ENCODE measurements around the gene GPRC5B.

Gene GPRC5B

GRCh38 chr16:19884611-19885450, at the start of gene GPRC5B:
Gene GPRC5B, minus strand, starts transcription at chr16:19884848. Its CDS starts 12,003 bp downstream, at chr16:19872845.
- DNase-seq (ENCODE audit: low read depth, low spot score): peak; percentile 80

GRCh38 chr16:19933740-19934139, 49.1 kb upstream of the GPRC5B start:
- DNase-seq (ENCODE audit: low read depth, low spot score): no peak

- DNase-seq (ENCODE audit: low read depth, low spot score): no peak
Measured at GRCh38 chr16:19929062-19929511, 44.4 kb upstream of the GPRC5B start.

GRCh38 chr16:19928432-19928831, 43.8 kb upstream of the GPRC5B start:
- DNase-seq (ENCODE audit: low read depth, low spot score): no peak

GRCh38 chr16:19926449-19927390, 42.1 kb upstream of the GPRC5B start:
- peak; percentile 78 for DNase-seq (ENCODE audit: low read depth, low spot score)

GRCh38 chr16:19923396-19923795, 38.7 kb upstream of the GPRC5B start:
- DNase-seq (ENCODE audit: low read depth, low spot score): no peak

- DNase-seq (ENCODE audit: low read depth, low spot score): no peak
Measured at GRCh38 chr16:19919142-19919541, 34.5 kb upstream of the GPRC5B start.

- no peak for DNase-seq (ENCODE audit: low read depth, low spot score)
Measured at GRCh38 chr16:19916064-19916463, 31.4 kb upstream of the GPRC5B start.

GRCh38 chr16:19914877-19915276, 30.2 kb upstream of the GPRC5B start:
- DNase-seq (ENCODE audit: low read depth, low spot score): no peak

- DNase-seq (ENCODE audit: low read depth, low spot score): peak; percentile 5
Measured at GRCh38 chr16:19913340-19913645, 28.6 kb upstream of the GPRC5B start.

GRCh38 chr16:19912455-19913339, 28.0 kb upstream of the GPRC5B start:
- peak; percentile 21 for DNase-seq (ENCODE audit: low read depth, low spot score)

- no peak for DNase-seq (ENCODE audit: low read depth, low spot score)
Measured at GRCh38 chr16:19911747-19912454, 27.3 kb upstream of the GPRC5B start.

- no peak for DNase-seq (ENCODE audit: low read depth, low spot score)
Measured at GRCh38 chr16:19911204-19911603, 26.6 kb upstream of the GPRC5B start.

- DNase-seq (ENCODE audit: low read depth, low spot score): no peak
Measured at GRCh38 chr16:19909750-19910322, 25.2 kb upstream of the GPRC5B start.

GRCh38 chr16:19908921-19909320, 24.3 kb upstream of the GPRC5B start:
- no peak for DNase-seq (ENCODE audit: low read depth, low spot score)

- peak; percentile 87 for DNase-seq (ENCODE audit: low read depth, low spot score)
Measured at GRCh38 chr16:19907161-19907992, 22.7 kb upstream of the GPRC5B start.

GRCh38 chr16:19901164-19901563, 16.5 kb upstream of the GPRC5B start:
- no peak for DNase-seq (ENCODE audit: low read depth, low spot score)

- DNase-seq (ENCODE audit: low read depth, low spot score): no peak
Measured at GRCh38 chr16:19899605-19899955, 14.9 kb upstream of the GPRC5B start.

GRCh38 chr16:19898924-19899604, 14.4 kb upstream of the GPRC5B start:
- peak; percentile 71 for DNase-seq (ENCODE audit: low read depth, low spot score)
